Measurements from ENCODE around the gene TMEM69. TPM values are rescaled to one million over a fixed set of nuclear protein-coding genes. Genes with fewer than 3 reads are reported as not detected.
"Not testable (repeated sequence)": the region's sequence is repeated elsewhere in the genome, so short reads cannot be mapped to it uniquely, and the experiment has no call there.

TMEM69 gene
- 50.6 and 59.2 TPM in 2 replicates for total RNA-seq (2014; rRNA removed; shearing (Covaris generic))
- polyA plus RNA-seq (2014; cell fraction: nucleus; rRNA removed) = 28.9 and 33.6 TPM in 2 replicates

- DNase-seq (ENCODE audit: extremely low read depth, low read depth) = peak; percentile 70
These were observed at the start of gene TMEM69 for GRCh38 chr1:45687754-45688740. TMEM69 (plus strand) TSS chr1:45688181; CDS start chr1:45691069, 2,888 bp downstream.

GRCh38 chr1:45640293-45640692 lies 47.7 kb upstream of the TMEM69 start:
- no peak for DNase-seq (ENCODE audit: extremely low read depth, low read depth)

- no peak for DNase-seq (ENCODE audit: extremely low read depth, low read depth)
These were observed 44.7 kb upstream of the TMEM69 start for GRCh38 chr1:45643321-45643720.

DNA sequence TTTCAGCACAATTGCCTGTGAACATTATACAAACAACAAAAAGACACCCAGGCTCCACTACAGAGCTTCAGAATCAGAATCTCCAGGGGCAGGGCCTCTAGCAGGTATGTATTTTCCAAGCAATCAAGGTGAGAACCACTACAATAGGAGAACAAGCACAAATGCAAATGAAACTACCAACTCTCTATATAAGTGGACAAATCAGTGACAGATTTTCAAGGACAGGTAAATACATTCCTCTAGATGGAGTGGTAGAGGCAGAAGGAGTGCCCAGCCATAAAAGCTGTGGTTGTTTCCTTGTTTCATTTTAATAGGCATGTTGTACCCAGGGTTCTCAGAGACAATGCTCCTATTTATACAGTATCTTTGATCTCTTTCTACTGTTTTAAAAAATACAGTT lies 44.0 kb upstream of the TMEM69 start:
- DNase-seq (ENCODE audit: extremely low read depth, low read depth) = no peak

DNA sequence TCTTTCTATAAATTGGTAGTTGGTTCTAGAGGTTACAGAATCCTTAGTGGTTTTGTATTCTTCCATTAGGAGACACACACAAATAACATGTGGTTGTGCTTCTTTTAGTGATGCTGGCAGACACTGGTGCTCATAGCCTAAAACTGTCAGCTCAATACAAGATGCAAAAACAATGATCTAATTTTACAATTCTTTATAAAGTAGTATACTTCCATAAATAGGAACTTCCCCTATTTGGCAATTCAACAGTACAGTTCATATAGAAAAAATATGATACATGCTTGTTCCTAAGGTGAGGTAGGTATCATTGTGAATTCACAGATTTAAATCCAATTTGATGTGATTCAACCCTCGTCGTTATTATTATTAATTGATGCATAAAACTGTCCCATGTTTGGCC lies 43.3 kb upstream of the TMEM69 start:
- DNase-seq (ENCODE audit: extremely low read depth, low read depth) = no peak

- no peak for DNase-seq (ENCODE audit: extremely low read depth, low read depth)
These were observed 40.5 kb upstream of the TMEM69 start for GRCh38 chr1:45647248-45648021.

DNA sequence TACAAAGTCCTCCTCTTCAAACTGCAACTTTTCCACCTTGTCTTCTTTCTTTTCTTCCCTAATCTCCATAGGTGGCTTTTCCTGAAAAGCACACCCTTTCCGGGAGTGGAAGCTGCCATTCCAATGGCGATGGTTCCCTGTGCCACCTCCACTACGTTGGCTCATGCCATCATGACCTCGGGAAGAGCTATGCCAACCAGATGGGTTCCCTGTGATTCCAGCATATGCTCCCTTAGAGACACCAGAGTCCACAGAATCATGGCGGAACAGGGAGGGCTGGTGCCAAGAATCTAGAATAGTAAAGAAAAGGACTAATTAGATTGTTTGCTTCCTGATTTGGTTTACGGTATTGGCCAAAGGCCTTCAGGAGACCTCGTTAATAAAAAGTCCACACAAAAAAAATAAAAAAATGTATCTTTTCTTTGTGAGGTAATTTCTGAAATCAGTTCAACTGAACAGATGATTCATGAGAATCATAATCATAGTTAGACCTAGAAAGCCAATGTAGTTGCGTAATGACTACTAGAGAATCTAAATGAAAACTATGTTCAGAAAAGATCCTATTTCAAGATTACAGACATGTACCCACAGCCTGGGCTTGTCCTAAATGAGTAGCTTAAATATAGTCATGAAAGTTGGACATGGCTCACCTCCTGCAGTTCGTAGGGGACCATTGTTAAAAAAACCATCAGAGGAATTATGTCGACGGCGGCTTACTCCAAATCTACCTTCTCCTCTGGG lies 33.3 kb upstream of the TMEM69 start:
- DNase-seq (ENCODE audit: extremely low read depth, low read depth) = no peak

- no peak for DNase-seq (ENCODE audit: extremely low read depth, low read depth)
These were observed 31.3 kb upstream of the TMEM69 start for GRCh38 chr1:45656573-45657226.

DNA sequence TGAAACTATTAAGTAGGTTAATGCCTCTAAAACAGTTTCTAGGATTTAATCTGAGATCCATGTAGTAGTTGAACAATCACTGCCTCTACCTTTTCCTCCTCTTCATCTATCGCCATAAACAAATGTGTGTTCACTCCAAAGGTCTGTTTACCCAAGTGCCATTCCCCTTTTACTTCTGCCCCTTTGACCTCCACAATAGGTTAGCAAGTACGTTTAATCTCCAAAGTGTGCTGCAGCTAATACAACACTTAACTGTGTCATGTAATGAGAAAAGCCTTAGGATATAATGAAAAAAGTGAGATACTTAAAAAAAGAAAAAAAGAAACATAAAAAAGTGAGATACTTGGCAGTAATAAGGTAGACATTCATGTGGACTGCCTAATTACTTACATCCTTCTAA lies 29.8 kb upstream of the TMEM69 start:
- DNase-seq (ENCODE audit: extremely low read depth, low read depth) = no peak

DNA sequence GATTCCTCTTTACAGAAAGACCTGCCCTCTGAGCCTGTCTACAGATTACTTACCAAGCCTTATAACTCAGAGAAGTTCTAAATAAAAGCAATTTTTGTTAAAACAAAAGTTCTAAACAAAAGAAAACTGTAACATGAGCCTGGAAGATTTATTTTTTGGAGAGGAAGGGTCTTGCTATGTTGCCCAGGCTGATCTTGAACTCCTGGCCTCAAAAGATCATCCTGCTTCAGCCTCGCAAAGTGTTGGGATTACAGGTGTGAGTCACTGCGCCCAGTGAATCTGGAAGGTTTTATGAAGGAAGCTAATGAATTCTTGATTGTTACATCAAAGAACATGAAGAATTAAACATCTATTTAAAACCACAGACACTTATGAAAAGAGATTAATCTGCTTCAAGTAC lies 28.8 kb upstream of the TMEM69 start:
- no peak for DNase-seq (ENCODE audit: extremely low read depth, low read depth)

DNA sequence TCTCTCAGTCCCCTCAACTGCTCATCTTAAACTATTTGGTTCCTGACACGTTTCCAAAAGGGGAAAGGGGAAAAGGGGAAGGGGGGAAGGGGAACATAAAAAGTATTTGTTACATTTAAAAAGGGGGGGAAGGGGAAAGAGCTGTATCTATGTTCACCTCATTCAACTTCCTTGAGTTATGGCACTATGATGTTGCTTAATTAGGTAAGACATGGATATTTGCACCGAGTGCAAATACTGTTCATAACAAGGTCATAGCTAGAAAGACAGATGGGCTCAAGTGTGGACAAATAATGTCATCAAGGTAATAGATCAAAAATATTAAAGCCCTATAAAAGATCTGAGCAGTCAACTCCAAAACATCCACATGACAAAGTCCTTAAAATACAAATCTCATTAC lies 27.6 kb upstream of the TMEM69 start:
- DNase-seq (ENCODE audit: extremely low read depth, low read depth) = no peak

DNA sequence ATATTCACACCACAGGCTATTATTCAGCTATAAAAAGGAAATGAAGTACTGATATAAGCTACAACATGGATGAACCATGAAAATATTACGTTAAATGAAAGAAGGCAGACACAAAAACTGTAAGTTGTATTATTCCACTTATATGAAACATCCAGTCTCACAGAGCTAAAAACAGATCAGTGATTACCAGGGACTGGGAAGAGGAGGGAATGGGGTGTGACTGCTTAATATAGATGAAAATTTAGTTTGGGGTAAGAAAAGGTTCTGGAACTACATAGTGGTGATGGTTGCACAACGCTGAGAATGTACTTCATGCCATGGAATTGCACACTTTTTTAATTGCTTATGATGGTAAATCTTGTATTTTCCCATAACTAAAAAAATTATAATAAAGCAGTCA lies 21.1 kb upstream of the TMEM69 start:
- no peak for DNase-seq (ENCODE audit: extremely low read depth, low read depth)

GRCh38 chr1:45667321-45668111 lies 20.5 kb upstream of the TMEM69 start:
- no peak for DNase-seq (ENCODE audit: extremely low read depth, low read depth)

GRCh38 chr1:45668526-45668925 lies 19.5 kb upstream of the TMEM69 start:
- no peak for DNase-seq (ENCODE audit: extremely low read depth, low read depth)

- DNase-seq (ENCODE audit: extremely low read depth, low read depth) = no peak
These were observed 18.6 kb upstream of the TMEM69 start for GRCh38 chr1:45669379-45669778.

DNA sequence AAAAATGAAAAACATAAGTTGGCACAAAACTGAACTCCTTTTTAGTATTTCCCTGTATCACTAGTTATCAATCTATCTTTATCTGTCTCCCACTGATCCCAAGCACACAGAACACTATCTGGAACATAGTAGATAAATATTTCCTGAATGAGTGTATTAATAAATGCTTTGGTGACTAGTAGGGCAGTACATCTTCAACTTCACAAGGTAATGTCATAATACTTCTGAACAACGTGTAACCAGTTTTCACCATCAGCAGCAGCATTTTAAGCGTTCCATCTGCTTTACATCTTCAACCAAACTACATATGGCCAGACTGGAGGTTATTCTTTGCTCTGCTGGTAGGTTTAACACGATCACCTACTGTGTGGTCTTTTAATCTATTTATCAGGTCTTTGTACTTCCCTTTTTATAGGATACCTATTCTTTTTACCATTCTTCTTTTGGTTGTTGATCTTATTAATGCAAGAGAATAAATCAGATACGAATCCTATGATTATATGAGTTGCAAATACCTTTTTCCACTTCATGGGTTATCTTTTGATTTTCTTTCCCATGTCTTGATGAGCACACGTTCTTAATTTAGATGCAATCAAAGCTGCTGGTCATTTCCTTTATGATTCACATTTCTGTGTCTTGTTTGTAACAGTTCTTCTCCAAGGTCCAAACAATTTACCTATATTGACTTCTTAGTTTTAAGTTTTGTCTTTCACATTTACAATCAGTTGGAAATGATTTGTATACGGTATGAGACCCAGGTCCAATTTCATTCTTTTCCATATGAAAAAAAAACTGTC lies 17.9 kb upstream of the TMEM69 start:
- DNase-seq (ENCODE audit: extremely low read depth, low read depth) = no peak

DNA sequence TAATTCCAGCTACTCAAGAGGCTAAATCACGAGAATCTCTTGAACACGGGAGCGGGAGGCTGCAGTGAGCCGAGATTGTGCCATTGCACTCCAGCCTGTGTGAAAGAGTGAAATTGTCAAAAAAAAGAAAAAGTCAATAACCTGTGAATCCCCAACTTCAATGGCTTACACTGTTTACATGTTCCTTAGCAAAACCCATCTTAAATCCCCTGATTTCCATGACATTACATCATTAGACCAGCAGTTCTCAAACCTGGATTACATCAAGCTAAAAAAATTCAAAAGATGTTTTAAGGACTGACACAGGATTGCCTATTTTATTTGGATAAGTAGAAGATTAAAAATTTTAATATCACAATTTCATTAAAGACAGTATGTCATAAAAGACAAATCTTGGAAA lies 14.0 kb upstream of the TMEM69 start:
- no peak for DNase-seq (ENCODE audit: extremely low read depth, low read depth)

DNA sequence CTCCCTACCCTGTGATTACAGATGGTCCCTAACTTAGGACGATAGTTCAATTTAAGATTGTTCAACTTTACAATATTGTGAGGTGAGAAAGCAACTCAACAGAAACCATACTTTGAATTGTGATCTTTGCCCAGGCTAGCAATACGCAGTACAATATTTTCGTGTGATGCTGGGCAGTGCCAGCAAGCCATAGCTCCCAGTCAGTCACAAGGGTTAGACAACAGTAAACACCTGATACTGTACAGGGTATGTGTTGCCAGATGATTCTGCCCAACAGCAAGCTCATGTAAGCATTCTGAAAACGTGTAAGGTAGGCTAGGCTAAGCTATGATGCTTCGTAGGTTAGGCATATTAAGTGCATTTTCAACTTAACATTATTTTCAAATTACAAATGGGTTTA lies 13.5 kb upstream of the TMEM69 start:
- no peak for DNase-seq (ENCODE audit: extremely low read depth, low read depth)

DNA sequence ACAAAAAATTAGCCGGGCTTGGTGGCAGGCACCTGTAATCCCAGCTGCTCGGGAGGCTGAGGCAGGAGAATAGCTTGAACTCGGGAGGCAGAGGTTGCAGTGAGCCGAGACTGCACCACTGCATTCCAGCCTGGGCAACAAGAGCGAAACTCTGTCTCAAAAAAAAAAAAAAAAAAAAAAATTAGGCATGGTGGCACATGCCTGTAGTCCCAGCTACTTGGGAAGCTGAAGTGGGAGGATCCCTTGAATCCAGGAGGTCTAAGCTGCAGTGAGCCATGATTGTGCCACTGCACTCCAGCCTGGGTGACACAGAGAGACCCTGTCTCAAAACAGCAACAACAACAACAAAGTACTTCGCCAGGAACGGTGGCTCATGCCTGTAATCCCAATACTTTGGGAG lies 11.4 kb upstream of the TMEM69 start:
- not testable (repeated sequence) for DNase-seq (ENCODE audit: extremely low read depth, low read depth)
